BJ (cell line): ENCODE data around the gene PPP2R5C. TPM values are rescaled to one million over a fixed set of nuclear protein-coding genes. Genes with fewer than 3 reads are reported as not detected.

ENCODE experiments used
- CTCF ChIA-PET: fragments of 350-600 bp; formaldehyde crosslinking; extraction: SDS; loops from one replicate; lab custom pipeline; 2021; ENCODE audit warnings: antibody characterized with exemption, inconsistent platforms; lab: Yijun Ruan, JAX
- POLR2A ChIA-PET: fragments of 300-600 bp; sonication (Branson Sonifier 250); formaldehyde crosslinking; extraction: SDS; loops from one replicate; lab custom pipeline; 2021; ENCODE audit warnings: antibody characterized with exemption; lab: Charles Lee
- DNase-seq: peaks from one replicate; pipeline ENCODE4 v3.0.0-alpha.2; 2011; ENCODE audit warnings: low read depth
- H3K27me3 ChIP-seq: 2 replicates; pipeline ENCODE4 v1.6.0; 2011; ENCODE audit warnings: low read length; ENCODE audit not compliant: control insufficient read depth, insufficient read depth
- H3K36me3 ChIP-seq: 2 replicates; pipeline ENCODE4 v1.5.1; 2011; ENCODE audit warnings: low read length; ENCODE audit not compliant: control insufficient read depth, insufficient read depth
- H3K4me3 ChIP-seq: 2 replicates; pipeline ENCODE4 v1.5.1; 2011; ENCODE audit warnings: low read depth, mild to moderate bottlenecking, control low read depth, low read length
- polyA plus RNA-seq: library from polyadenylated mRNA; depleted of rRNA; stranded (reverse); fragments of >200 nt; gene quantifications from 2 replicates; pipeline ENCODE4 v1.2.3, GENCODE V29; 2011
- TF ChIP-seq, protein P1 (sequence below): IDR thresholded peaks from 2 replicates; pipeline ENCODE4 v1.5.1; 2011; ENCODE audit warnings: low read depth, mild to moderate bottlenecking, control low read depth, inconsistent platforms, low read length, moderate library complexity; ENCODE audit not compliant: insufficient read depth

Gene PPP2R5C
- polyA plus RNA-seq, 1 experiment, result 55.8 TPM

DNA sequence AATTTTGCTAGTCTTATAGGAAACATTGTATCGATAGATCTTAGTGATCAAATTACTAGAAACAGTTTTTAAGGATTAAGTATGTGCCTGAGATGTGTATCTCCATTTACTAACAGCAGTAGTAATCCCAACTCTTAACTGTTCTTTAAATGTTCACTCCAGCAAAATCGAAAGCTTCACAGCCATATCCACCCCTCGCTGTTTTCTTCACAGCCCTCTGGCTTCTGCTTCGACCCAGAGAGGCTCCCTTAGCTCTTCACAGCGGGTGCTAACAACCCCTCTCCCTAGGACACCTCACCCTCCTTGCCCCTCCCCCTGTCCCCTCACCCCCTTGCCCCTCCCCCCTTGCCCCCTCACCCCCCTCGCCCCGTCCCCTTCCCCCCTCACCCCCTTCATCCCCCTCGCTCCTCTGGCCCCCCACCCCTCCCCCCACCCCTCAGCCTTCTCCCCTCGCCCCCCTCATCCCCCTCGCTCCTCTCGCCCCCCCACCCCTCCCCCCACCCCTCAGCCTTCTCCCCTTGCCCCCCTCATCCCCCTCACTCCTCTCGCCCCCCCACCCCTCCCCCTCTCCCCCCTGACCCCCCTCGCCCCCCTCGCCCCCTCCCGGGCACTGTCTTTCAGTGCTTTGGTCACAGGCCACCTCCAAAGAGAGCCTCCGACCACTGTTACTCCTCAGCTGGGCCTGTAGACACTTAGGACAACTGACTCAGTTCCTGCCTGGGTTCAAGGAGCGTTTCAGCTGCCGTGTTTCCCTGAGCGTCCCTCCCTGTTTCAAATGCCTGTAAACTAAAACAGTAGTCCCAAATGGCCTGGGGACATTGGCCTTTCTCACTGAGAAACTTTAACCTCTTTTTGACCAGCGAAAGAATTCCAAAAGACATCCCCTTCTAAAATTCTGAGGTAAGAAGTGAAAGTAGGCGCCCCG lies 156.8 kb downstream of the PPP2R5C start:
- TF ChIP-seq, protein P1, sequence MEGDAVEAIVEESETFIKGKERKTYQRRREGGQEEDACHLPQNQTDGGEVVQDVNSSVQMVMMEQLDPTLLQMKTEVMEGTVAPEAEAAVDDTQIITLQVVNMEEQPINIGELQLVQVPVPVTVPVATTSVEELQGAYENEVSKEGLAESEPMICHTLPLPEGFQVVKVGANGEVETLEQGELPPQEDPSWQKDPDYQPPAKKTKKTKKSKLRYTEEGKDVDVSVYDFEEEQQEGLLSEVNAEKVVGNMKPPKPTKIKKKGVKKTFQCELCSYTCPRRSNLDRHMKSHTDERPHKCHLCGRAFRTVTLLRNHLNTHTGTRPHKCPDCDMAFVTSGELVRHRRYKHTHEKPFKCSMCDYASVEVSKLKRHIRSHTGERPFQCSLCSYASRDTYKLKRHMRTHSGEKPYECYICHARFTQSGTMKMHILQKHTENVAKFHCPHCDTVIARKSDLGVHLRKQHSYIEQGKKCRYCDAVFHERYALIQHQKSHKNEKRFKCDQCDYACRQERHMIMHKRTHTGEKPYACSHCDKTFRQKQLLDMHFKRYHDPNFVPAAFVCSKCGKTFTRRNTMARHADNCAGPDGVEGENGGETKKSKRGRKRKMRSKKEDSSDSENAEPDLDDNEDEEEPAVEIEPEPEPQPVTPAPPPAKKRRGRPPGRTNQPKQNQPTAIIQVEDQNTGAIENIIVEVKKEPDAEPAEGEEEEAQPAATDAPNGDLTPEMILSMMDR, result no peak
- POLR2A ChIA-PET, result no interaction called here
- Histone ChIP-seq H3K27me3 (no peaks in the 10 kb centered on the region), H3K4me3 (no peak overlapping the region), H3K36me3 (peaks cover 6% of the 10 kb centered on the region)
- DNase-seq, result no peak
- CTCF ChIA-PET, result no interaction called here

DNA sequence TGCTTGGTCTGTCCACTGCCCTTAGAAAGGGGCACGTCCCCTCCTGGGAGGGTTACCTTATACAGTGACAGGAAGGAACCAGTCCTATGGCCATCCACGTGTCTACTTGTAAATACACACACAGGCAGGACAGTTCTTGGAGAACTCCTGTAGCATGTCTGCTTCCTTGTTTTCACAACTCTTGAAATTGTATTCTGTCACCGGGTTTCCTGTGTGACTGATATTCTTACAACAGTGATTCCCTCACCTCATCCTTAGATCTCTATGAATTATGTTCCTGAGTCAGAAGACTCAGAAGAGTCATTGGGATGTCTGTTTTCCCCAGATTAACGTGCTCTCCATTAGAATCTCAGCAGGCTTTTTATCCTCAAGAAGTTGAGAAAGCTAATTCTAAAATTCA lies 158.8 kb downstream of the PPP2R5C start:
- ChIA-PET CTCF (interaction anchor here (1.0 kb wide), 1 partner anchor 150 kb away, joined by 3 read pairs; no protein-coding TSS in a partner anchor), POLR2A (no interaction called here)
- TF ChIP-seq, protein P1, result no peak
- H3K4me3 ChIP-seq, result no peak overlapping the region
- DNase-seq, result no peak
- no peaks in the 10 kb centered on the region for H3K27me3 ChIP-seq
- H3K36me3 ChIP-seq, result peaks cover 4% of the 10 kb centered on the region

DNA sequence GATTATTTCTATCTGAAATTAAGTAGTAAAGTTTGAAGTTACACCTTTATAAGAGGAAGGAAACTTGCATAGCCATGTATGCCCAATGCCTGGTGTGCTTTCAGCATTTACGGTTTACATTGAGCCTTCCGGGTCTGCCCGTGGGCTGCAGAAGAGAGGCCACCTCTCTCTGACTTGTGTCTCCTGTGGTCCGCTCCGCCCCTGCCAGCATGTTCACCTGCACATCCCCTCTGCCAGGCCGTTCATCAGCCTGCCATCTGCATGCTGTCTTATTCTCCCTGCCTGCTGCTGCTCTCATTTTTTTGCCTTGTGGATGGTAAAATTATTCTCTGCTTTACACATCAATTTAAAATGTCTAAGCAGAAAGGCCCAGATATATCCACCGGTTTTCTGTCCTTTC lies 161.4 kb downstream of the PPP2R5C start:
- ChIA-PET POLR2A (no interaction called here), CTCF (no interaction called here)
- H3K36me3 ChIP-seq, result peaks cover 3% of the 10 kb centered on the region
- TF ChIP-seq, protein P1, result no peak
- no peaks in the 10 kb centered on the region for H3K27me3 ChIP-seq
- no peak overlapping the region for H3K4me3 ChIP-seq
- no peak for DNase-seq

DNA sequence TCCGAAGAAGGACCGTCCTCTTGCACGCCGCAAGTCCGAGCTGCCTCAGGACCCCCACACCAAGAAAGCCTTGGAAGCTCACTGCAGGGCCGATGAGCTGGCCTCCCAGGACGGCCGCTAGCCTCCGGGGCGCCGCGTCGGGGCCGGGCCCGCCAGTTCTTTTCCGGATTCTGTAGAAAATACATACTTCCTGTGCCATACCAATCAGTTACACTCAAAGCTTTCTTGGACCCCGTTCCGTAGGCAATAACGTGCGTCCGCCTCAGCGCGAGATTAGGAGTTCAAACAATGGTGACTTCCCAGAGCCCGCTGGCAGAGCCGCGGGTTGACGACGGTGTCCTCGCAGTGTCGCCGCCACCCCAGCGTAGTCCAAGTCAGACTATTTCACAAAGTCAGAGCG lies 163.6 kb downstream of the PPP2R5C start:
- no peak overlapping the region for H3K4me3 ChIP-seq
- POLR2A ChIA-PET, result no interaction called here
- CTCF ChIA-PET, result no interaction called here
- TF ChIP-seq, protein P1, result no peak
- no peak for DNase-seq
- peaks cover 2% of the 10 kb centered on the region for H3K36me3 ChIP-seq
- H3K27me3 ChIP-seq, result no peaks in the 10 kb centered on the region

DNA sequence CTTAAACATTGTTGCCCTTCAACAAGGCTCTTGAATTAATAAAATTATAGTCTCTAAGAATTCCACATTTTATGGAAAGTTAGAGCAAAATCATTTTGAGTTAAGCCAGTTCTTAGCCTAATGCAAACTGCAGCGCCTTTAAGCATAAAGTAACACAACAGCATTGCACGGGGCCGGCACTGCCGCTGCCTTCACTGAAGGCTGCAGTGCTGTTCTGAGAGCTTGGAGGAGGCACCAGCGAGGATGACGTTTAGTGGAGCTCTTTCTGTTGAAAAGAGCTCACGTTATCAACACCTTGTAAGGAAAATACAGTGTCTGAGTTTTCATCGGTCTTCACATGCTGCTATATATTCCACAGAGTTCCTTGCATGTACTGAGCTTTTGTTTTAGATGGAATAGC lies 164.6 kb downstream of the PPP2R5C start:
- no peaks in the 10 kb centered on the region for H3K27me3 ChIP-seq
- no peak overlapping the region for H3K4me3 ChIP-seq
- TF ChIP-seq, protein P1, result no peak
- POLR2A ChIA-PET, result no interaction called here
- CTCF ChIA-PET, result interaction anchor here (0.9 to 1.4 kb wide), 2 partner anchors 16 to 155 kb away, joined by 4 read pairs; no protein-coding TSS in a partner anchor
- H3K36me3 ChIP-seq, result peaks cover 2% of the 10 kb centered on the region
- DNase-seq, result no peak
